ENCODE results near the gene RPP14.
A peak's percentile ranks its signal among the peaks of the same experiment; 100 is the strongest.
"Not testable (repeated sequence)": the region's sequence is repeated elsewhere in the genome, so short reads cannot be mapped to it uniquely, and the experiment has no call there.

The RPP14 gene

GRCh38 chr3:58288011-58288728 is 17.9 kb upstream of the RPP14 start:
- TF ChIP-seq PPARA (CRISPR knock-in tag; IDR thresholded peaks at IDR 0.05; ENCODE audit: borderline replicate concordance) (no peak), CSRNP3 (CRISPR knock-in tag; IDR thresholded peaks at IDR 0.05) (no peak), ZFP3 (CRISPR knock-in tag; IDR thresholded peaks at IDR 0.05) (no peak), BACH2 (CRISPR knock-in tag; IDR thresholded peaks at IDR 0.05; ENCODE audit: borderline replicate concordance) (no peak), ZNF70 (CRISPR knock-in tag; IDR thresholded peaks at IDR 0.05) (no peak), SNAI2 (CRISPR knock-in tag; IDR thresholded peaks at IDR 0.05) (no peak), RARB (CRISPR knock-in tag; IDR thresholded peaks at IDR 0.05) (no peak)
- TF ChIP-seq, protein P1, sequence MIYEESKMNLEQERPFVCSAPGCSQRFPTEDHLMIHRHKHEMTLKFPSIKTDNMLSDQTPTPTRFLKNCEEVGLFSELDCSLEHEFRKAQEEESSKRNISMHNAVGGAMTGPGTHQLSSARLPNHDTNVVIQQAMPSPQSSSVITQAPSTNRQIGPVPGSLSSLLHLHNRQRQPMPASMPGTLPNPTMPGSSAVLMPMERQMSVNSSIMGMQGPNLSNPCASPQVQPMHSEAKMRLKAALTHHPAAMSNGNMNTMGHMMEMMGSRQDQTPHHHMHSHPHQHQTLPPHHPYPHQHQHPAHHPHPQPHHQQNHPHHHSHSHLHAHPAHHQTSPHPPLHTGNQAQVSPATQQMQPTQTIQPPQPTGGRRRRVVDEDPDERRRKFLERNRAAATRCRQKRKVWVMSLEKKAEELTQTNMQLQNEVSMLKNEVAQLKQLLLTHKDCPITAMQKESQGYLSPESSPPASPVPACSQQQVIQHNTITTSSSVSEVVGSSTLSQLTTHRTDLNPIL (CRISPR knock-in tag; IDR thresholded peaks at IDR 0.05; ENCODE audit: low read depth): no peak
- TF ChIP-seq, protein P2, sequence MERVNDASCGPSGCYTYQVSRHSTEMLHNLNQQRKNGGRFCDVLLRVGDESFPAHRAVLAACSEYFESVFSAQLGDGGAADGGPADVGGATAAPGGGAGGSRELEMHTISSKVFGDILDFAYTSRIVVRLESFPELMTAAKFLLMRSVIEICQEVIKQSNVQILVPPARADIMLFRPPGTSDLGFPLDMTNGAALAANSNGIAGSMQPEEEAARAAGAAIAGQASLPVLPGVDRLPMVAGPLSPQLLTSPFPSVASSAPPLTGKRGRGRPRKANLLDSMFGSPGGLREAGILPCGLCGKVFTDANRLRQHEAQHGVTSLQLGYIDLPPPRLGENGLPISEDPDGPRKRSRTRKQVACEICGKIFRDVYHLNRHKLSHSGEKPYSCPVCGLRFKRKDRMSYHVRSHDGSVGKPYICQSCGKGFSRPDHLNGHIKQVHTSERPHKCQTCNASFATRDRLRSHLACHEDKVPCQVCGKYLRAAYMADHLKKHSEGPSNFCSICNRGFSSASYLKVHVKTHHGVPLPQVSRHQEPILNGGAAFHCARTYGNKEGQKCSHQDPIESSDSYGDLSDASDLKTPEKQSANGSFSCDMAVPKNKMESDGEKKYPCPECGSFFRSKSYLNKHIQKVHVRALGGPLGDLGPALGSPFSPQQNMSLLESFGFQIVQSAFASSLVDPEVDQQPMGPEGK (CRISPR knock-in tag; IDR thresholded peaks at IDR 0.05; ENCODE audit: borderline replicate concordance): no peak
- 0 out of 3 replicates have a peak, but pooled peaks have one; percentile 24 for ATAC-seq

GRCh38 chr3:58288964-58289613 is 17.0 kb upstream of the RPP14 start:
- not testable (repeated sequence) for ATAC-seq

DNA sequence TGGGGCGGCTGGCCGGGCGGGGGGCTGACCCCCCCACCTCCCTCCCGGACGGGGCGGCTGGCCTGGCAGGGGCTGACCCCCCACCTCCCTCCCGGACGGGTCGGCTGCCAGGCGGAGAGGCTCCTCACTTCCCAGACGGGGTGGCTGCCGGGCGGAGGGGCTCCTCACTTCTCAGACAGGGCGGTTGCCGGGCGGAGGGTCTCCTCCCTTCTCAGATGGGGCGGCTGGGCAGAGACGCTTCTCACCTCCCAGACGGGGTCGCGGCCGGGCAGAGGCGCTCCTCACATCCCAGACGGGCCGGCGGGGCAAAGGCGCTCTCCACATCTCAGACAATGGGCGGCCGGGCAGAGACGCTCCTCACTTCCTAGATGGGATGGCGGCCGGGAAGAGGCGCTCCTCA is 15.6 kb upstream of the RPP14 start:
- ATAC-seq: not testable (repeated sequence)

DNA sequence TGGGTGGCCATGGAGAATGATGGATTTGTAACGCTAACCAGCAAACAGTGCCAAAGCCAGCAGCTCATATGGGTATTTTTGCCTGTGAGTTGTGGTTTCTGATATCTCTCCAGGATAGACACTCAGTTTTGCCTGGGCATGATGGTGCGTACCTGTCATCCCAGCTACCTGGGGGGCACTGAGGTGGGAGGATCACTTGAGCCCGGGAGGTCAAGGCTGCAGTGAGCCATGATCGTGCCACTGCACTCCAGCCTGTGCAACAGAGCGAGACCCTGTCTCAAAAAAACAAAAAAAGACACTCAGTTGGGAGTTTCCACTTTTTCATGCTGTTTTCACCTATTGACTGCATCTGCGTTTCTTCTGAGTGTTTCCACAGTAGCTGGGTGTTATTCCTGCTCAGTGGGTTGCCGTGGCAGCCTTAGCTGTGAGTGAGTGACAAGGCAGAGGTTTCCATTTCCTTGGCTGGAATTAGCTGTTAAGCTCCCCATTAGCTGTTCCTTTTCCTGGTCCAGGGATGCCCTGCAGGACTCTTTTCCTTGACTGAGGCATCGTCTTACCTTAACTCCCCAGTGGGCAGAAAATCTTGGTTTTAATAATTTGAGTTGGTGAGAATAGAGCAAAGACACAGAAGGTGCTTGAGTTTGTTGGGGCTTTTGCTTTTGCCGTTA is 14.2 kb upstream of the RPP14 start:
- TF ChIP-seq ARNTL (CRISPR knock-in tag; IDR thresholded peaks at IDR 0.05; ENCODE audit: borderline replicate concordance, low read depth) (no peak), OSR1 (CRISPR knock-in tag; IDR thresholded peaks at IDR 0.05) (no peak), ZNF8 (CRISPR knock-in tag; IDR thresholded peaks at IDR 0.05) (no peak), ISL1 (CRISPR knock-in tag; IDR thresholded peaks at IDR 0.05) (no peak), ESRRG (CRISPR knock-in tag; IDR thresholded peaks at IDR 0.05) (no peak), SNAI2 (CRISPR knock-in tag; IDR thresholded peaks at IDR 0.05) (no peak)
- no peak for ATAC-seq

DNA sequence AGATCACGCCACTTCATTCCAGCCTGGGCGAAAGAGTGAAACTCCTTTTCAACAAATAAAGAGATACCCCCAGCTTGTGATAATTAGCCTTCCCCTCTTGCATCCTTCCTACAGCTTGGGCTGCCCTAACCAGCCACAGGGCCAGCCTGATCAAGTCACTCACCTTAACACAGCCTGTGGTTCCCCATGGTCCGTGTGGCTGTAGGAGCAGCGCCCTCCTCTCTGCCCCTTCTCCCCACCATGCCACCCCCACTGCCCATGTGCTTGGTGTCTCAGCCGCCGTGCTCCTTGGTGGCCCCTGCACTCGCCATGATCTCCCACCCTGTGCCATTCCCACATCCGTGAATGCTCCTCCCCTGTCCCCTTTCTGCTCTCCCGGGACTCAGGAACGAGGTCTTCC is 13.2 kb upstream of the RPP14 start:
- ATAC-seq: no peak
- TF ChIP-seq RARB (CRISPR knock-in tag; IDR thresholded peaks at IDR 0.05) (no peak), SNAI2 (CRISPR knock-in tag; IDR thresholded peaks at IDR 0.05) (no peak), CSDC2 (CRISPR knock-in tag; IDR thresholded peaks at IDR 0.05) (no peak), ZNF565 (CRISPR knock-in tag; conservative IDR thresholded peaks at IDR 0.05; ENCODE audit: low read depth) (no peak), ARNTL (CRISPR knock-in tag; IDR thresholded peaks at IDR 0.05; ENCODE audit: borderline replicate concordance, low read depth) (no peak), ZNF8 (CRISPR knock-in tag; IDR thresholded peaks at IDR 0.05) (no peak), GLIS3 (CRISPR knock-in tag; IDR thresholded peaks at IDR 0.05) (no peak), ZC3H10 (CRISPR knock-in tag; IDR thresholded peaks at IDR 0.05) (no peak), ZNF70 (CRISPR knock-in tag; IDR thresholded peaks at IDR 0.05) (no peak), TSHZ2 (CRISPR knock-in tag; IDR thresholded peaks at IDR 0.05) (no peak), CSRNP3 (CRISPR knock-in tag; IDR thresholded peaks at IDR 0.05) (no peak), BACH2 (CRISPR knock-in tag; IDR thresholded peaks at IDR 0.05; ENCODE audit: borderline replicate concordance) (no peak), ZFP30 (CRISPR knock-in tag; IDR thresholded peaks at IDR 0.05) (no peak)
- TF ChIP-seq, protein P1 (CRISPR knock-in tag; IDR thresholded peaks at IDR 0.05; ENCODE audit: low read depth): no peak

Data from SK-N-SH treated with all-trans-retinoic acid at 6 μM for 48 hours (cell line).